GM12878 (cell line): Measurements from ENCODE around the gene KIFC3. TPM values are rescaled to one million over a fixed set of nuclear protein-coding genes. Genes with fewer than 3 reads are reported as not detected.
A peak's percentile ranks its signal among the peaks of the same experiment; 100 is the strongest.

ENCODE experiments used
- ATAC-seq: fragments of 200-7000 bp; cut with Tn5 transposase; 3 replicates; pipeline ENCODE4 v1.9.1; 2020; ENCODE audit warnings: mild to moderate bottlenecking, moderate library complexity
- BruUV-seq: library from RNA; stranded (reverse); fragments of 400-500 nt; replicated peaks from 2 replicates; lab custom pipeline; 2021; lab: Mats Ljungman, UMichigan
- CTCF ChIA-PET: fragments of 300-600 bp; sonication (Branson Sonifier 250); formaldehyde crosslinking; extraction: SDS; loops from one replicate; lab custom pipeline; 2021; ENCODE audit warnings: inconsistent platforms; lab: Yijun Ruan, JAX
- POLR2A ChIA-PET: fragments of 350-600 bp; formaldehyde crosslinking; extraction: SDS; loops from one replicate; lab custom pipeline; 2021; ENCODE audit warnings: inconsistent platforms; lab: Charles Lee
- RAD21 ChIA-PET: fragments of 300-600 bp; sonication (Branson Sonifier 250); formaldehyde crosslinking; loops from one replicate; lab custom pipeline; 2023; ENCODE audit warnings: antibody characterized with exemption; ENCODE audit not compliant: unreplicated experiment; lab: Charles Lee
- SMC1A ChIA-PET: fragments of 300-600 bp; sonication (Branson Sonifier 250); formaldehyde crosslinking; loops from one replicate; lab custom pipeline; 2023; ENCODE audit not compliant: unreplicated experiment, uncharacterized antibody; lab: Charles Lee
- DNase-seq: peaks from one replicate; pipeline ENCODE4 v3.0.0-alpha.2; 2011; ENCODE audit warnings: low read depth, low spot score
- FAIRE-seq: peaks from 3 replicates; lab custom pipeline; 2011; peaks lifted over from hg19 to GRCh38; lab: Jason Lieb, UNC
- H2AFZ ChIP-seq: 2 replicates; pipeline ENCODE4 v1.6.0; 2011; ENCODE audit warnings: low read depth, low read length, control low read depth; ENCODE audit not compliant: control insufficient read depth
- H3K27ac ChIP-seq: 2 replicates; pipeline ENCODE4 v1.5.1; 2011; ENCODE audit warnings: control low read depth; ENCODE audit not compliant: control insufficient read depth, insufficient read depth
- H3K27me3 ChIP-seq, 2 experiments: replicated peaks in 1 of 2; 2 replicates each; pipeline versions ENCODE4 v1.6.0 to v1.6.1; 2011; ENCODE audit warnings: low read length in 1 of 2; ENCODE audit not compliant: control insufficient read depth in 2 of 2, insufficient read depth in 2 of 2
- H3K36me3 ChIP-seq, 2 experiments: 2 replicates each; pipeline ENCODE4 v1.5.1; 2011; ENCODE audit warnings: low read length in 1 of 2; ENCODE audit not compliant: control insufficient read depth in 2 of 2, insufficient read depth in 2 of 2
- H3K4me1 ChIP-seq: 2 replicates; pipeline ENCODE4 v1.6.1; 2011; ENCODE audit warnings: mild to moderate bottlenecking, low read length, moderate library complexity, mixed read lengths; ENCODE audit not compliant: control insufficient read depth, insufficient read depth
- H3K4me2 ChIP-seq: 2 replicates; pipeline ENCODE4 v1.6.0; 2011; ENCODE audit warnings: control low read depth; ENCODE audit not compliant: control insufficient read depth, insufficient read depth
- H3K4me3 ChIP-seq: fragments of 200-600 bp; sonication (generic); 2 replicates; pipeline ENCODE4 v1.5.1; 2016
- H3K79me2 ChIP-seq: 2 replicates; pipeline ENCODE4 v1.6.0; 2011; ENCODE audit warnings: low read length; ENCODE audit not compliant: control insufficient read depth, insufficient read depth
- H3K9ac ChIP-seq: 2 replicates; pipeline ENCODE4 v1.8.0; 2011; ENCODE audit warnings: low read length, control low read depth, mixed read lengths; ENCODE audit not compliant: control insufficient read depth, insufficient read depth
- H3K9me3 ChIP-seq: replicated peaks from 3 replicates; pipeline ENCODE4 v1.5.1; 2011; ENCODE audit warnings: mild to moderate bottlenecking, low read length; ENCODE audit not compliant: control insufficient read depth, insufficient read depth
- H4K20me1 ChIP-seq: 2 replicates; pipeline ENCODE4 v1.6.0; 2011; ENCODE audit not compliant: control insufficient read depth, insufficient read depth
- FOXK2 ChIP-seq: fragments of 450-650 bp; IDR thresholded peaks from 2 replicates; pipeline ENCODE4 v1.6.1; 2017; ENCODE audit warnings: mild to moderate bottlenecking, moderate library complexity
- TBL1XR1 ChIP-seq: IDR thresholded peaks from 2 replicates; pipeline ENCODE4 v1.6.1; 2012; ENCODE audit warnings: low read depth, low read length, improper control_type of control experiment
- TCF12 ChIP-seq: IDR thresholded peaks from 2 replicates; pipeline ENCODE4 v1.6.1; 2011; ENCODE audit warnings: low read depth, mild to moderate bottlenecking, low read length
- WGBS: methylation state at CpG from one replicate; pipeline ENCODE4 v1.1.6; 2016; ENCODE audit warnings: low lambda C conversion rate; ENCODE audit not compliant: insufficient replicate concordance, insufficient coverage; ENCODE audit errors: missing lambda C conversion rate; 5-methylcytosine and 5-hydroxymethylcytosine counted together
- in situ Hi-C: fragments of 300-500 bp; cut with MboI; formaldehyde crosslinking; loops from 9 replicates; pipeline ENCODE4 v1.14.3; 2018; ENCODE audit warnings: mixed read lengths
- intact Hi-C: fragments of 100-400 bp; cut with micrococcal nuclease; formaldehyde crosslinking; loops from one replicate; pipeline ENCODE4 v1.14.2; 2022; ENCODE audit not compliant: unreplicated experiment
- polyA plus RNA-seq, 11 experiments: library from polyadenylated mRNA; depleted of rRNA in 4 of 11; unstranded in 6 of 11; stranded (reverse) in 5 of 11; fragments of >200 nt; fragmentation: Nextera tagmentation in 4 of 11; fragmentation: Illumina TruSeq in 1 of 11; extraction: Ambion mirVana in 4 of 11; extraction: Trizol in 1 of 11; gene quantifications; 1 replicate in 1 of 11; 2 replicates in 10 of 11; pipeline versions ENCODE4 v1.2.1 to v1.2.3, GENCODE V29; 2011 to 2016; ENCODE audit warnings: inconsistent platforms in 2 of 11, missing spikeins in 2 of 11, low read depth in 1 of 11
- total RNA-seq, 4 experiments: library from RNA; depleted of rRNA in 3 of 4; stranded (reverse); fragments of >200 nt in 3 of 4; fragmentation: Illumina TruSeq in 1 of 4; extraction: Trizol in 1 of 4; gene quantifications; 2 replicates each; pipeline versions ENCODE4 v1.2.1 to v1.2.3, GENCODE V29; 2013 to 2021
- TF ChIP-seq, protein P1 (sequence below): fragments of 450-650 bp; IDR thresholded peaks from 2 replicates; pipeline ENCODE4 v1.6.1; 2016; ENCODE audit warnings: mild to moderate bottlenecking

The KIFC3 gene
- total and polyA plus RNA-seq, 10 of the 15 experiments (the other 5 are each of a cell fraction or from before 2014, with no cell fraction given), result 0.22 to 1.3 (median 0.26) TPM; not detected in 3

DNA sequence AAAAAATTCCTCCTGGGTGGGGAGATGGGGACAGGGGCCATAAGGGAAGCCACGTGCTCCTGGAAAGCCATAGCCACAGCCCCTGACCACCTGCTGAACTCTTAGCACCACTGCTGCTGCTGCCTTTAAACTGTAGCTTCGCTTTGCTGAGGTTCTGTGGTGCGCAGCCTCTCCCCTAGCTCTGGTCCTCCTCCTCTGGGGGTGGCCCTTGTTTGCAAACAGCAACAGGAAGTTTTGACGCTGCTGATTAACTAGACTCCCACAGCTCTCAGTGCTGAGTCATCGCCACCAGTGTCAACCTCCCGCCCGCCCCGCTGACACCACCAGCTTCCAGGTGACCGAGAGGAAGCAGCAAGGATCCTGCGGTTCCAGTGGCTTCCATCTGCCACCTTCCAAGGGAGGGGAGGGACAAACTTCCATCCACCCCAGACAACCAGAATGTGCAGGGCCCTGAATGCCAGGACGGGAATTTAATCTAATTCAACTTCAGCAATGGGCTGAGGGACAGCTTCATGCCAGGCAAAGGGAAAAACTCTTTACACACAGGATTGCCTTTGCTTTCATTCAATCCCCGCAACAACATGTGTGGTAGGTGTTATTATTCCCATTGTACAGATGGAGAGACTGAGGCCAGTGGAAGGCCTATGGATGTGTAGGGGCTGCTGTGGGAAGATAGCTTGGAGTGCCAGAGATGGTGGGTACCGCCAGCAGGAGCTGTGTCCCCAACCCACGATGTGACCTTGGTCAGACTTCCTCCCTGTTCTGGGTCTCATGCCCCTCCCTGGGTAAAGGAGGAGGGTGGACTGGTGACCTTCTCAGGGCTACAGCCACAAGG is 8.1 kb upstream of the KIFC3 start (continued):
- TF ChIP-seq, protein P1, sequence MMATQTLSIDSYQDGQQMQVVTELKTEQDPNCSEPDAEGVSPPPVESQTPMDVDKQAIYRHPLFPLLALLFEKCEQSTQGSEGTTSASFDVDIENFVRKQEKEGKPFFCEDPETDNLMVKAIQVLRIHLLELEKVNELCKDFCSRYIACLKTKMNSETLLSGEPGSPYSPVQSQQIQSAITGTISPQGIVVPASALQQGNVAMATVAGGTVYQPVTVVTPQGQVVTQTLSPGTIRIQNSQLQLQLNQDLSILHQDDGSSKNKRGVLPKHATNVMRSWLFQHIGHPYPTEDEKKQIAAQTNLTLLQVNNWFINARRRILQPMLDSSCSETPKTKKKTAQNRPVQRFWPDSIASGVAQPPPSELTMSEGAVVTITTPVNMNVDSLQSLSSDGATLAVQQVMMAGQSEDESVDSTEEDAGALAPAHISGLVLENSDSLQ, result peak; percentile 29; the same call in 1 of the 2 replicates

DNA sequence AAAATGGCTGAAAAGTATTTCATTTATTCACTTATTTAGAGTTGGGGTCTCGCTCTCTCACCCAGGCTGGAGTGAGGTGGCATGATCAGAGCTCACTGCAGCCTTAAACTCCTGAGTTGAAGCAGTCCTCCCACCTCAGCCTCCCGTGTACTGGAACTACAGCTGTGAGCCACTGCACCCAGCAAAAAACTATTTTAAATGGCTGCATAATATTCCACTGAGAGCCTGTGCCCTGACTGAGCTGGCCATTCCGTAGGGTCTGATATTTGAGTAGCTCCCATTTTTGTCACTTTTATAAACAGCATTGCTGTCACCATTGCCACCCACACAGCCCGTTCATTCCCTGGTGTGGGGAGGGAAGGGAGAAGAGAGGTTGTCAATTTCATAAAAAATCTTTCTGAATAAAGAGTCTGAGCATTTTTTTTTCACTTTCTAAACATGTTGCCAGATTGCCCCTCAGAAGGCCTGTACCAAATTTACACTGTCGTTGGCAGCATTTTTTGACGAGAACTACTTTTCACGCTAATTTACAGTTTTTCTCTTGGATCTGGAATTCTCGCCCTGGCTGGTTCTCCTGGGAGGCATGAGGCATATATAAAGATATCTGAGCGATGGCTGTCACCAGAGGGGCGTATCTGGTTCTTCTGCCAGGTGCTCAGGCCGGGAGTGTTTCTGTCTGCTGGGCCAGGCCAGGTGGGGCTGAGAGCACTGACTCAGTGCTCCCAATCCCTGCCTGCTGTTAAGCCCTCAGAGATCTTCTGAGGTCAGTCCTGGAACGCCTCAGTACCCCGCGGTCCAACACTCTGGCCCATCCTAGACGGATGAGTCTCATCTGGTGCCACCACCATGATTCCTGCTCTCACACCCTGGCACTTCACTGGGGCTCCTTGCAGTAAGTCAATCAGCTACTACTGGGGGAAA is 7.2 kb upstream of the KIFC3 start:
- Histone ChIP-seq H2AFZ (peak overlapping the region; percentile 85), H3K27ac (peak overlapping the region; percentile 52), H3K79me2 (no peaks in the 10 kb centered on the region), H4K20me1 (no peaks in the 10 kb centered on the region), H3K4me1 (peaks cover 23% of the 10 kb centered on the region), H3K4me3 (no peak overlapping the region), H3K9me3 (no peaks in the 10 kb centered on the region), H3K4me2 (peak overlapping the region; percentile 90), H3K27me3 (no peaks in the 10 kb centered on the region), H3K9ac (peak overlapping the region; percentile 35; the same call in 1 of the 2 replicates), H3K36me3 (no peaks in the 10 kb centered on the region)
- intact Hi-C loops, result no loop called here
- no TSS peak for BruUV-seq
- ChIA-PET SMC1A (interaction anchor here (0.6 to 2.1 kb wide), 8 partner anchors 9 to 312 kb away, joined by 3 to 8 read pairs (median 3); partner anchors contain the start of gene KATNB1), POLR2A (interaction anchor here (0.5 kb wide), 1 partner anchor 119 kb away, joined by 3 read pairs; no protein-coding TSS in a partner anchor), CTCF (interaction anchor here (1.3 to 1.5 kb wide), 4 partner anchors 12 to 193 kb away, joined by 3 to 4 read pairs (median 4); no protein-coding TSS in a partner anchor), RAD21 (interaction anchor here (0.5 to 1.4 kb wide), 6 partner anchors 18 to 311 kb away, joined by 3 to 4 read pairs (median 3); no protein-coding TSS in a partner anchor)
- in situ Hi-C loops, result no loop called here
- ATAC-seq (peak; percentile 21), FAIRE-seq (no peak), DNase-seq (no peak)
- 84% methylated on average over 15 of the region's 15 CpGs for WGBS
- TF ChIP-seq FOXK2 (no peak), TCF12 (no peak), TBL1XR1 (0 out of 2 replicates have a peak, but pooled peaks have one; percentile 0)
